Measurements from ENCODE around the gene CACNG7. TPM values are rescaled to one million over a fixed set of nuclear protein-coding genes. Genes with fewer than 3 reads are reported as not detected.

Gene CACNG7
- polyA plus RNA-seq, 1 experiment, result 8.6 TPM

- H3K4me3 ChIP-seq (ENCODE audit: low read depth, low read length), result no peak overlapping the region
- POLR2A ChIA-PET, result interaction anchor here (0.6 kb wide), 1 partner anchor 16 kb away, joined by 3 read pairs; the partner anchor contains the start of gene MYADM
- H3K27ac ChIP-seq (ENCODE audit: low read depth, low read length), result no peak overlapping the region
- H3K9me3 ChIP-seq (ENCODE audit: control insufficient read depth, insufficient read depth, low read length), result no peaks in the 10 kb centered on the region; the same call in 1 of the 2 replicates
- CTCF ChIA-PET, result interaction anchor here (1.1 to 2.6 kb wide), 2 partner anchors 16 to 140 kb away, joined by 3 to 8 read pairs; no protein-coding TSS in a partner anchor
- H3K27me3 ChIP-seq (ENCODE audit: control insufficient read depth, insufficient read depth, low read length), result peaks cover 42% of the 10 kb centered on the region
- no peak for DNase-seq (ENCODE audit: low read depth, low spot score)
- no peak for TF ChIP-seq CTCF (IDR thresholded peaks at IDR 0.05; ENCODE audit: low read depth, low read length)
Observed at GRCh38 chr19:53883231-53883661, 25.8 kb upstream of the CACNG7 start.

- Histone ChIP-seq H3K4me3 (ENCODE audit: low read depth, low read length) (no peak overlapping the region), H3K27ac (ENCODE audit: low read depth, low read length) (no peak overlapping the region), H3K27me3 (ENCODE audit: control insufficient read depth, insufficient read depth, low read length) (peaks cover 42% of the 10 kb centered on the region), H3K9me3 (ENCODE audit: control insufficient read depth, insufficient read depth, low read length) (no peaks in the 10 kb centered on the region; the same call in 1 of the 2 replicates)
- DNase-seq (ENCODE audit: low read depth, low spot score), result no peak
- CTCF ChIA-PET, result interaction anchor here (0.9 to 2.6 kb wide), 3 partner anchors 15 to 140 kb away, joined by 3 to 8 read pairs (median 4); no protein-coding TSS in a partner anchor
- no peak for TF ChIP-seq CTCF (IDR thresholded peaks at IDR 0.05; ENCODE audit: low read depth, low read length)
- POLR2A ChIA-PET, result no interaction called here
Observed at GRCh38 chr19:53883741-53884140, 25.3 kb upstream of the CACNG7 start.

GRCh38 chr19:53884256-53884655, 24.8 kb upstream of the CACNG7 start:
- no peak for DNase-seq (ENCODE audit: low read depth, low spot score)
- peaks cover 42% of the 10 kb centered on the region for H3K27me3 ChIP-seq (ENCODE audit: control insufficient read depth, insufficient read depth, low read length)
- H3K27ac ChIP-seq (ENCODE audit: low read depth, low read length), result no peak overlapping the region
- H3K4me3 ChIP-seq (ENCODE audit: low read depth, low read length), result no peak overlapping the region
- no peak for TF ChIP-seq CTCF (IDR thresholded peaks at IDR 0.05; ENCODE audit: low read depth, low read length)
- ChIA-PET POLR2A (no interaction called here), CTCF (interaction anchor here (0.9 to 2.6 kb wide), 2 partner anchors 31 to 139 kb away, joined by 4 to 8 read pairs; no protein-coding TSS in a partner anchor)
- H3K9me3 ChIP-seq (ENCODE audit: control insufficient read depth, insufficient read depth, low read length), result no peaks in the 10 kb centered on the region; the same call in 1 of the 2 replicates

- ChIA-PET POLR2A (no interaction called here), CTCF (interaction anchor here (2.6 kb wide), 1 partner anchor 139 kb away, joined by 8 read pairs; no protein-coding TSS in a partner anchor)
- Histone ChIP-seq H3K4me3 (ENCODE audit: low read depth, low read length) (no peak overlapping the region), H3K27me3 (ENCODE audit: control insufficient read depth, insufficient read depth, low read length) (peaks cover 42% of the 10 kb centered on the region), H3K27ac (ENCODE audit: low read depth, low read length) (no peak overlapping the region), H3K9me3 (ENCODE audit: control insufficient read depth, insufficient read depth, low read length) (no peaks in the 10 kb centered on the region; the same call in 1 of the 2 replicates)
- no peak for TF ChIP-seq CTCF (IDR thresholded peaks at IDR 0.05; ENCODE audit: low read depth, low read length)
- DNase-seq (ENCODE audit: low read depth, low spot score), result no peak
Observed at GRCh38 chr19:53885036-53885435, 24.0 kb upstream of the CACNG7 start.

GRCh38 chr19:53892301-53892980, 16.6 kb upstream of the CACNG7 start:
- Histone ChIP-seq H3K9me3 (ENCODE audit: control insufficient read depth, insufficient read depth, low read length) (no peaks in the 10 kb centered on the region; the same call in 1 of the 2 replicates), H3K27me3 (ENCODE audit: control insufficient read depth, insufficient read depth, low read length) (peaks cover 12% of the 10 kb centered on the region), H3K27ac (ENCODE audit: low read depth, low read length) (no peak overlapping the region), H3K4me3 (ENCODE audit: low read depth, low read length) (no peak overlapping the region)
- ChIA-PET POLR2A (no interaction called here), CTCF (interaction anchor here (1.8 kb wide), 1 partner anchor 138 kb away, joined by 7 read pairs; no protein-coding TSS in a partner anchor)
- no peak for TF ChIP-seq CTCF (IDR thresholded peaks at IDR 0.05; ENCODE audit: low read depth, low read length)
- DNase-seq (ENCODE audit: low read depth, low spot score), result no peak
